ENCODE results near the gene LHX1. TPM values are rescaled to one million over a fixed set of nuclear protein-coding genes. Genes with fewer than 3 reads are reported as not detected.

The LHX1 gene
- total and polyA plus RNA-seq, 9 of the 15 experiments (the other 6 are each of a cell fraction or from before 2014, with no cell fraction given), result 0.05 to 0.64 (median 0.07) TPM; not detected in 6

DNA sequence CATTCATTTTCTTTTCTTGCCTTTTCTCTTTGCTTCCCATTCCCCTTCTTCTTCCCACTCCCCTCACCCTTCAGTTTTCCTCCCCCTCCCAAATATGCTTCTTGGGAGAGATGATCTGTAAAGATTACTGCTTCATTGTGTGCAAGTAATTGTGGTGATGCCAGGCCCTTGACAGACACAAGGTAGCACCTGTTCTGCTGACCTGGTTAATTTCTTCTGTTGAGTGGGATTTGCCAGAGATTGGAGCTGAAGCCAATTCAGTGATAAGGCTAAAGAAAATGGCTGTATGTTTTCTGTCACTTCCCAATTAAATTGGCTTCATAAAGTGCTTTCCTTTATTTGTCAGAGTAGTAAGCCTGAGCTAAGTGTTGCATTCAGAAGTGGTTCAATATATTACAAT is 56.0 kb downstream of the LHX1 start:
- no peaks in the 10 kb centered on the region; the same call in 1 of the 2 replicates for H3K9me3 ChIP-seq (replicated peaks; ENCODE audit: control insufficient read depth, insufficient read depth, low read depth, low read length)
- H3K9ac ChIP-seq (ENCODE audit: insufficient read depth in 1 of 2, low read depth in 2 of 2, low read length in 2 of 2), result no peak overlapping the region
- no peak for FAIRE-seq
- BruUV-seq (replicated peaks), result no TSS peak
- no peak overlapping the region for H3K4me3 ChIP-seq
- no peak overlapping the region for H3K27ac ChIP-seq (ENCODE audit: extremely low read depth, low read depth, low read length)
- H3K4me1 ChIP-seq (replicated peaks in 1 of 2; ENCODE audit: control insufficient read depth in 2 of 2, insufficient read depth in 2 of 2, low read length in 2 of 2), result no peaks in the 10 kb centered on the region
- TF ChIP-seq ZNF316 (IDR thresholded peaks at IDR 0.05) (0 out of 2 replicates have a peak, but pooled peaks have one; percentile 4), U2AF1 (optimal IDR thresholded peaks at IDR 0.05; ENCODE audit: low read depth, low read length) (no peak), BCL6 (CRISPR knock-in tag; IDR thresholded peaks at IDR 0.05) (no peak)
- TF ChIP-seq, protein P1, sequence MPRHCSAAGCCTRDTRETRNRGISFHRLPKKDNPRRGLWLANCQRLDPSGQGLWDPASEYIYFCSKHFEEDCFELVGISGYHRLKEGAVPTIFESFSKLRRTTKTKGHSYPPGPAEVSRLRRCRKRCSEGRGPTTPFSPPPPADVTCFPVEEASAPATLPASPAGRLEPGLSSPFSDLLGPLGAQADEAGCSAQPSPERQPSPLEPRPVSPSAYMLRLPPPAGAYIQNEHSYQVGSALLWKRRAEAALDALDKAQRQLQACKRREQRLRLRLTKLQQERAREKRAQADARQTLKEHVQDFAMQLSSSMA (CRISPR knock-in tag; IDR thresholded peaks at IDR 0.05), result no peak
- H3K27me3 ChIP-seq (ENCODE audit: control insufficient read depth in 2 of 2, insufficient read depth in 2 of 2, low read length in 2 of 2), result no peaks in the 10 kb centered on the region
- no peak overlapping the region for H3K4me2 ChIP-seq (ENCODE audit: insufficient read depth, low read length)
- POLR2A ChIA-PET, result interaction anchor here (1.0 to 1.9 kb wide), 3 partner anchors 10 to 17 kb away, joined by 4 to 6 read pairs (median 6); no protein-coding TSS in a partner anchor
- peaks cover 95% of the 10 kb centered on the region for H3K36me3 ChIP-seq (ENCODE audit: control insufficient read depth, insufficient read depth, low read length)
- ATAC-seq, result no peak
- no peak overlapping the region for H2AFZ ChIP-seq (ENCODE audit: low read depth, low read length)
- H3K9me1 ChIP-seq (ENCODE audit: control insufficient read depth, insufficient read depth, low read length), result no peaks in the 10 kb centered on the region
- H3K79me2 ChIP-seq (ENCODE audit: control insufficient read depth, insufficient read depth, low read length), result 0 out of 3 replicates have a peak, but pooled peaks cover 2% of the 10 kb centered on the region
- DNase-seq (ENCODE audit: extremely low read depth in 1 of 4, low spot score in 3 of 4), result no peak
- H4K20me1 ChIP-seq (replicated peaks; ENCODE audit: control insufficient read depth, insufficient read depth, low read length), result no peaks in the 10 kb centered on the region
- in situ Hi-C loops (cut with MboI) (no loop called here), intact Hi-C loops (cut with micrococcal nuclease) (no loop called here)
- CTCF ChIA-PET (ENCODE audit: low intra/inter-chr PET ratio), result no interaction called here

Small RNAs within 50 kb of the gene (small RNA-seq; reads per million reads assigned to genes)
- not detected for gene AC243773.2

Other genes starting within 250 kb of the LHX1 start
- 106 and 140 TPM in 2 replicates for gene AATF, start 11.5 kb downstream of the LHX1 start, total RNA-seq (2014; rRNA removed)
- 90.1 and 101 TPM in 2 replicates for gene AATF, start 11.5 kb downstream of the LHX1 start, total RNA-seq (2014; rRNA removed; fragmentation: Illumina TruSeq; extraction: Trizol)
- 123 and 126 TPM in 2 replicates for gene AATF, start 11.5 kb downstream of the LHX1 start, total RNA-seq (2015; rRNA removed; fragmentation: Illumina TruSeq; extraction: Trizol)
- gene AATF, start 11.5 kb downstream of the LHX1 start, total RNA-seq (2021), result 106 and 130 TPM in 2 replicates
- gene AATF, start 11.5 kb downstream of the LHX1 start, polyA plus RNA-seq (2011; rRNA removed), result 19.1 and 40.3 TPM in 2 replicates
- 126 and 133 TPM in 2 replicates for gene AATF, start 11.5 kb downstream of the LHX1 start, polyA plus RNA-seq (2014; fragmentation: Illumina TruSeq; extraction: Trizol)
- 10 to 100 TPM; 34.5 to 35.4 TPM for gene AATF, start 11.5 kb downstream of the LHX1 start, polyA plus RNA-seq (2014; fragmentation: Nextera tagmentation; extraction: Ambion mirVana)
- gene AATF, start 11.5 kb downstream of the LHX1 start, polyA plus RNA-seq (2014; rRNA removed), result 67.0 and 80.7 TPM in 2 replicates